Measurements from ENCODE around the gene ARL14EP. TPM values are rescaled to one million over a fixed set of nuclear protein-coding genes. Genes with fewer than 3 reads are reported as not detected.
A peak's percentile ranks its signal among the peaks of the same experiment; 100 is the strongest.

The ARL14EP gene
- total RNA-seq, result 10 to 100 TPM; 13.7 to 14.9 TPM

DNA sequence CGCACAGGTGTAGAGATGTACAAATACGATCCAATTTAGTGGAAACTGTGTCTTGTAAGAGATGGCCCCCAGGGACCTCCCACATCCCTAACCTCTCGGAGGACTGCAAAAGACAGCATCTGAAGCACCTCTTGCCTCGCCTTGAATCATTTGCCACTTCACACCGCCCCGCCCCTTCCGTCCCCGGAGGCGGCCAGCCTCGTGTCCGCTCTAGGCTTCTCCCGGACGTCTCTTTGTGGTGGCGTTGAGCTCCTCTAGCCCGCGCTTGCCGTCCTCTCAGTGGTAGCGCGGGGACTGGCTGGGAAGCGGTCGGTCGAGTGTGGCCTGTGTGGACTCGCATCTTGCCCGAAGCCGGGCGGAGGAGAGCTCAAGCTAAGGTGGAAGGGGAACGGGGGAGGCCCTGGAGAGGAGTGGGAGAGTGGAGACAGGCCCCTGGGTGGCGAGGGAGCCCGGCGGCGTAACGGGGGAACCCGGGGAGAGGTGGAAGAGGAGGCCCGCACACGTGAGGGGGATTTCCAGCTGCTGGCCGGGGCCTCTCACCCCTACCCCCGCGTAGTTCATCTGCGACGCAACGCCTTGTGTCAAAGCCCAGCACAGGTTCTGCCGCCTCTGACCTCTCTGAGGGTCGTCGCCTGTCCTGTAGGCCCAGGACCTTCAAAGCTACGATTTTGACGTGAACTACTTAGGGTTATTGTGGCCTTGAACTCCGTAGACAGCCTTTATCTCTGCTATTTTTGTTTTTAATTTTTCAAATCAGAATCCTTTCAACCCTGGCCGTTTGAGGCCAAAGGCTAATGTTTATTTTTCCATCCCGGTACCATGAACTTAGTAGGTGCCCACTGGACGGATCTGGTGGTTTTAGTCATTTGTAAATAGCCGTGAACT is at the start of gene ARL14EP:
Gene ARL14EP (plus strand): TSS at position 279 of the 885 bp plus-strand sequence. CDS start 7,845 bp downstream, outside the sequence.
- H3K36me3 ChIP-seq, result no peaks in the 10 kb centered on the region
- H3K27me3 ChIP-seq, result no peaks in the 10 kb centered on the region
- intact Hi-C loops (cut with DNase I), result no loop called here

DNA sequence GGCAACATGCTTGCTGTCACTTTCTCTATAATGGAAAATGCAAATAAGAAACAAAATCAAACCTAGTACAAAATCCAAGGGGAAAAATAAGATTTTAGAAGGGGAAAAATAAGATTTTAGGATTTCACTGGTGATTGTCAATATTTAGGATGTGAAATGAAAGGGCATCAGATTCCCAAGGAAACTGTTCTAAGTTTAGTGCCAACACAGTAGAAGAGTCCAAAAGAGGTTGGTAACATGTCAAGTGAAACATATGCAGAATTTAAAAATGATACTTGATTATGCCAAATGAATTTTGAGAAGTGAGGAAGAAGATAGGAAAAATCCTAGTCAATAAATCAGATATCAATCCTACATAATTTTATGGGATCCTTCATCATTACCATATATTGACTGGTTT is 45.7 kb upstream of the ARL14EP start:
- H3K9me3 ChIP-seq, result no peaks in the 10 kb centered on the region
- intact Hi-C loops (cut with DNase I), result no loop called here
- no peaks in the 10 kb centered on the region for H3K36me3 ChIP-seq
- no peak overlapping the region for H3K9ac ChIP-seq (ENCODE audit: low read depth in 2 of 2, low read length in 2 of 2)
- no peak for DNase-seq
- no peaks in the 10 kb centered on the region for H3K27me3 ChIP-seq
- no peak overlapping the region for H3K4me3 ChIP-seq
- TF ChIP-seq, protein P1, sequence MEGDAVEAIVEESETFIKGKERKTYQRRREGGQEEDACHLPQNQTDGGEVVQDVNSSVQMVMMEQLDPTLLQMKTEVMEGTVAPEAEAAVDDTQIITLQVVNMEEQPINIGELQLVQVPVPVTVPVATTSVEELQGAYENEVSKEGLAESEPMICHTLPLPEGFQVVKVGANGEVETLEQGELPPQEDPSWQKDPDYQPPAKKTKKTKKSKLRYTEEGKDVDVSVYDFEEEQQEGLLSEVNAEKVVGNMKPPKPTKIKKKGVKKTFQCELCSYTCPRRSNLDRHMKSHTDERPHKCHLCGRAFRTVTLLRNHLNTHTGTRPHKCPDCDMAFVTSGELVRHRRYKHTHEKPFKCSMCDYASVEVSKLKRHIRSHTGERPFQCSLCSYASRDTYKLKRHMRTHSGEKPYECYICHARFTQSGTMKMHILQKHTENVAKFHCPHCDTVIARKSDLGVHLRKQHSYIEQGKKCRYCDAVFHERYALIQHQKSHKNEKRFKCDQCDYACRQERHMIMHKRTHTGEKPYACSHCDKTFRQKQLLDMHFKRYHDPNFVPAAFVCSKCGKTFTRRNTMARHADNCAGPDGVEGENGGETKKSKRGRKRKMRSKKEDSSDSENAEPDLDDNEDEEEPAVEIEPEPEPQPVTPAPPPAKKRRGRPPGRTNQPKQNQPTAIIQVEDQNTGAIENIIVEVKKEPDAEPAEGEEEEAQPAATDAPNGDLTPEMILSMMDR (IDR thresholded peaks at IDR 0.05), result no peak
- H3K4me1 ChIP-seq, result no peaks in the 10 kb centered on the region
- no peak overlapping the region for H3K27ac ChIP-seq

More for the DNA sequence above, at the start of gene ARL14EP:
- Histone ChIP-seq H3K4me3 (peak within 1 kb of the TSS; percentile 63), H3K27ac (peak within 1 kb of the TSS; percentile 60), H3K9ac (ENCODE audit: low read depth in 2 of 2, low read length in 2 of 2) (peak within 1 kb of the TSS; percentile 78 to 92), H3K9me3 (no peaks in the 10 kb centered on the region), H3K4me1 (peaks cover 7% of the 10 kb centered on the region)
- peak; percentile 93 for DNase-seq
- TF ChIP-seq, protein P1 (IDR thresholded peaks at IDR 0.05), result no peak

DNA sequence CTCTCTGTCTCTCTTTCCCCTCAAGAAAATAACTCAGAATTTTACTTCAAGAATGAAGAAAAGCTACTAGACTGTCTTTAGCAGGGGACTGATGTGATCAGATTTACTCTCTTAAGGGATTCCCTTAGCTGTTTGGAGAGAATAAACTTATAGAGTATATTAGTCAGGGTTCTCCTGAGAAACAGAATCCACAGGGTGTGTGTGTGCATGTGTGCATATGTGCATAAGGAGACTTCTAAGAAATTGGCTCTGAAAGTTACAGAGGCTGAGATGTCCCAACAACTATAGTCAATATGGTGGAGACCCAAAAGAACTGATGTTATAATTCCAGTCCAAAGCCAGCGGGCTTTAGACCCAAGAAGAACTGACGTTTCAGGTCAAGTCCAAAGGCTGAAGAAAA is 43.1 kb upstream of the ARL14EP start:
- H3K4me3 ChIP-seq, result no peak overlapping the region
- no peak for DNase-seq
- no peaks in the 10 kb centered on the region for H3K9me3 ChIP-seq
- TF ChIP-seq, protein P1 (IDR thresholded peaks at IDR 0.05), result no peak
- H3K27me3 ChIP-seq, result no peaks in the 10 kb centered on the region
- H3K9ac ChIP-seq (ENCODE audit: low read depth in 2 of 2, low read length in 2 of 2), result no peak overlapping the region
- H3K27ac ChIP-seq, result no peak overlapping the region
- no peaks in the 10 kb centered on the region for H3K4me1 ChIP-seq
- no peaks in the 10 kb centered on the region for H3K36me3 ChIP-seq
- intact Hi-C loops (cut with DNase I), result no loop called here

DNA sequence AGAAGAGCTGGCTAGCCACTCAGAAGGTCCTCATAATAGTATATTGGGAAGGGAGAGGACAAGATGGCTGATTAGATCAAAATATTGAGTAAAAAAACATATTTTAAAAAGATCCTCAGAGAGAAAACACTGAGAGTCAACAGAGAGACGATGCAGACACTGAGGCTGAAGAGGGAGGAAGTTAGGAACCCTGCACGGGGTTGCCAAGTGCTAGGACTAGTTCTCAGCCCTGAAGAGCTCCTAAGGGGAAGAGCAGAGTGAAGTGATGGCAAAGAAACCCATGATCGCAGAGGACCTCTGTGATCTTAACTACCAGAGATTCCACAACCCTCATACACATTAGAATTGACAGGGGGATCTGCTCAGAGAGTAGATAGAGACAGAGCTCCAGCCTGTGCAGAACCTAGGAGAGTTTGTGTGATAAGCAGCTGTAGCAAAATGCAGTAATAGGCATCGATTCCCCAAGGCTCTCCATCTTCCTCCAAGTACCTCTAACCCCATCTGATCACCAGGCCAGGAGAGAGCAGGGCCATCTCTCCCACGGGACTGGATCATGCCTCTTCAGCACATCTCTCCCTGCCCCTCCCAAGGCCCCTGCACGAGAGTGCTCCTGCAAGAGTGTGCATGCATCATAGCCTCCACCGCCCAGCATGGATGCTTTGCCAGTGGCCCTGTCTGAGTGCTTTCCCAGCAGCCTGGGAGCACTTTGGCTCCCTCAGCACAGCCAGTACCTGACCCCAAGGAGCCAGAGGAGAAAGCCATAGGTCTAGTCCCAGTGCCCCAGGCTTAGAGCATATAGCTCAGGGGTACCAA is 41.2 kb upstream of the ARL14EP start:
- Histone ChIP-seq H3K4me3 (no peak overlapping the region), H3K9ac (ENCODE audit: low read depth in 2 of 2, low read length in 2 of 2) (no peak overlapping the region), H3K4me1 (no peaks in the 10 kb centered on the region), H3K27ac (no peak overlapping the region), H3K36me3 (no peaks in the 10 kb centered on the region), H3K27me3 (no peaks in the 10 kb centered on the region), H3K9me3 (no peaks in the 10 kb centered on the region)
- TF ChIP-seq, protein P1 (IDR thresholded peaks at IDR 0.05), result no peak
- DNase-seq, result no peak
- intact Hi-C loops (cut with DNase I), result no loop called here

DNA sequence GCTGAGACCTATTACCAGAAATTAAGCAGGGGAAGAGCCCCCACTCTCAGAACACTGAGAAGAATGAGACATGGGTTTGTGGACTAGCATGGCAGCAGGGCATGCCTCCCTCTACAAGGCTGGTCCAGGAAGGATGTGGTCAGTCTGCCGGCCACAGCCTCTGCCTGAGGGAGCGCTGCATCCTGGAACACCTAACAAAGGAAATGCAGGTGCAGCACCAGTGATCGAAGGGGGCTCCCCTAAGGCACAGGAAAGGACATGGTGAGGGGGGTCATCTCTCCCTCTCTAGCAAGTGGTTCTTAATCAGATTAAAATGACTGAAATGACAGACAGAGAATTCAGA is 40.6 kb upstream of the ARL14EP start:
- H3K9ac ChIP-seq (ENCODE audit: low read depth in 2 of 2, low read length in 2 of 2), result no peak overlapping the region
- H3K4me3 ChIP-seq, result no peak overlapping the region
- no peaks in the 10 kb centered on the region for H3K4me1 ChIP-seq
- H3K9me3 ChIP-seq, result no peaks in the 10 kb centered on the region
- no peak overlapping the region for H3K27ac ChIP-seq
- intact Hi-C loops (cut with DNase I), result no loop called here
- TF ChIP-seq, protein P1 (IDR thresholded peaks at IDR 0.05), result no peak
- no peaks in the 10 kb centered on the region for H3K36me3 ChIP-seq
- no peak for DNase-seq
- H3K27me3 ChIP-seq, result no peaks in the 10 kb centered on the region
